ENCODE data around the gene MAGI2.

MAGI2 gene

DNA sequence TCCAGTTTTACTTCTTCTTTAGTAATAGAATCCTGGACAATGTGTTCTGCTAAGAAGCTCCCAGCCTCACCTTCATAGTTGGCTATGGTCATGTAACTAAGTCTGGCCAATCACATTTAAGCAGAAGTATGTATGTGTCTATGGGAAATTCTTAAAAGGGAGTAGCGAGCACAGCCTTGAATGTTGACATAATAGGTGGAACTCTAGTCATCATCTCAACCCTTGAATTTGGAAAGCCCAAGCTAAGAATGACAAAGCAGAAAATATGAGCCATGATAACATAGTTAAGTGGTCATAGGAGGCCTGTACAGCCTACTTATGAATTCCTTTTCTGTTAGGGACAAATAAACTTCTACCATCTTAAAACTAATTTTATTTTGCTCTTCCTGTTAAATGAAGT is 134.1 kb downstream of the MAGI2 start:
- TF ChIP-seq ZNF565 (CRISPR knock-in tag; conservative IDR thresholded peaks at IDR 0.05; ENCODE audit: low read depth) (no peak), ZFP30 (CRISPR knock-in tag; IDR thresholded peaks at IDR 0.05) (no peak), BACH2 (CRISPR knock-in tag; IDR thresholded peaks at IDR 0.05; ENCODE audit: borderline replicate concordance) (no peak), RARB (CRISPR knock-in tag; IDR thresholded peaks at IDR 0.05) (no peak), PPARA (CRISPR knock-in tag; IDR thresholded peaks at IDR 0.05; ENCODE audit: borderline replicate concordance) (no peak), GLIS3 (CRISPR knock-in tag; IDR thresholded peaks at IDR 0.05) (no peak), SNAI2 (CRISPR knock-in tag; IDR thresholded peaks at IDR 0.05) (no peak), ESRRG (CRISPR knock-in tag; IDR thresholded peaks at IDR 0.05) (no peak), OSR1 (CRISPR knock-in tag; IDR thresholded peaks at IDR 0.05) (no peak), CSDC2 (CRISPR knock-in tag; IDR thresholded peaks at IDR 0.05) (no peak), ISL1 (CRISPR knock-in tag; IDR thresholded peaks at IDR 0.05) (no peak)
- TF ChIP-seq, protein P1, sequence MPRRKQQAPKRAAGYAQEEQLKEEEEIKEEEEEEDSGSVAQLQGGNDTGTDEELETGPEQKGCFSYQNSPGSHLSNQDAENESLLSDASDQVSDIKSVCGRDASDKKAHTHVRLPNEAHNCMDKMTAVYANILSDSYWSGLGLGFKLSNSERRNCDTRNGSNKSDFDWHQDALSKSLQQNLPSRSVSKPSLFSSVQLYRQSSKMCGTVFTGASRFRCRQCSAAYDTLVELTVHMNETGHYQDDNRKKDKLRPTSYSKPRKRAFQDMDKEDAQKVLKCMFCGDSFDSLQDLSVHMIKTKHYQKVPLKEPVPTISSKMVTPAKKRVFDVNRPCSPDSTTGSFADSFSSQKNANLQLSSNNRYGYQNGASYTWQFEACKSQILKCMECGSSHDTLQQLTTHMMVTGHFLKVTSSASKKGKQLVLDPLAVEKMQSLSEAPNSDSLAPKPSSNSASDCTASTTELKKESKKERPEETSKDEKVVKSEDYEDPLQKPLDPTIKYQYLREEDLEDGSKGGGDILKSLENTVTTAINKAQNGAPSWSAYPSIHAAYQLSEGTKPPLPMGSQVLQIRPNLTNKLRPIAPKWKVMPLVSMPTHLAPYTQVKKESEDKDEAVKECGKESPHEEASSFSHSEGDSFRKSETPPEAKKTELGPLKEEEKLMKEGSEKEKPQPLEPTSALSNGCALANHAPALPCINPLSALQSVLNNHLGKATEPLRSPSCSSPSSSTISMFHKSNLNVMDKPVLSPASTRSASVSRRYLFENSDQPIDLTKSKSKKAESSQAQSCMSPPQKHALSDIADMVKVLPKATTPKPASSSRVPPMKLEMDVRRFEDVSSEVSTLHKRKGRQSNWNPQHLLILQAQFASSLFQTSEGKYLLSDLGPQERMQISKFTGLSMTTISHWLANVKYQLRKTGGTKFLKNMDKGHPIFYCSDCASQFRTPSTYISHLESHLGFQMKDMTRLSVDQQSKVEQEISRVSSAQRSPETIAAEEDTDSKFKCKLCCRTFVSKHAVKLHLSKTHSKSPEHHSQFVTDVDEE (CRISPR knock-in tag; IDR thresholded peaks at IDR 0.05) = no peak
- TF ChIP-seq, protein P2, sequence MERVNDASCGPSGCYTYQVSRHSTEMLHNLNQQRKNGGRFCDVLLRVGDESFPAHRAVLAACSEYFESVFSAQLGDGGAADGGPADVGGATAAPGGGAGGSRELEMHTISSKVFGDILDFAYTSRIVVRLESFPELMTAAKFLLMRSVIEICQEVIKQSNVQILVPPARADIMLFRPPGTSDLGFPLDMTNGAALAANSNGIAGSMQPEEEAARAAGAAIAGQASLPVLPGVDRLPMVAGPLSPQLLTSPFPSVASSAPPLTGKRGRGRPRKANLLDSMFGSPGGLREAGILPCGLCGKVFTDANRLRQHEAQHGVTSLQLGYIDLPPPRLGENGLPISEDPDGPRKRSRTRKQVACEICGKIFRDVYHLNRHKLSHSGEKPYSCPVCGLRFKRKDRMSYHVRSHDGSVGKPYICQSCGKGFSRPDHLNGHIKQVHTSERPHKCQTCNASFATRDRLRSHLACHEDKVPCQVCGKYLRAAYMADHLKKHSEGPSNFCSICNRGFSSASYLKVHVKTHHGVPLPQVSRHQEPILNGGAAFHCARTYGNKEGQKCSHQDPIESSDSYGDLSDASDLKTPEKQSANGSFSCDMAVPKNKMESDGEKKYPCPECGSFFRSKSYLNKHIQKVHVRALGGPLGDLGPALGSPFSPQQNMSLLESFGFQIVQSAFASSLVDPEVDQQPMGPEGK (CRISPR knock-in tag; IDR thresholded peaks at IDR 0.05; ENCODE audit: borderline replicate concordance) = no peak
- TF ChIP-seq, protein P3, sequence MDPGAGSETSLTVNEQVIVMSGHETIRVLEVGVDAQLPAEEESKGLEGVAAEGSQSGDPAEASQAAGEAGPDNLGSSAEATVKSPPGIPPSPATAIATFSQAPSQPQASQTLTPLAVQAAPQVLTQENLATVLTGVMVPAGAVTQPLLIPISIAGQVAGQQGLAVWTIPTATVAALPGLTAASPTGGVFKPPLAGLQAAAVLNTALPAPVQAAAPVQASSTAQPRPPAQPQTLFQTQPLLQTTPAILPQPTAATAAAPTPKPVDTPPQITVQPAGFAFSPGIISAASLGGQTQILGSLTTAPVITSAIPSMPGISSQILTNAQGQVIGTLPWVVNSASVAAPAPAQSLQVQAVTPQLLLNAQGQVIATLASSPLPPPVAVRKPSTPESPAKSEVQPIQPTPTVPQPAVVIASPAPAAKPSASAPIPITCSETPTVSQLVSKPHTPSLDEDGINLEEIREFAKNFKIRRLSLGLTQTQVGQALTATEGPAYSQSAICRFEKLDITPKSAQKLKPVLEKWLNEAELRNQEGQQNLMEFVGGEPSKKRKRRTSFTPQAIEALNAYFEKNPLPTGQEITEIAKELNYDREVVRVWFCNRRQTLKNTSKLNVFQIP (CRISPR knock-in tag; IDR thresholded peaks at IDR 0.05; ENCODE audit: borderline replicate concordance, low read depth) = no peak
- TF ChIP-seq, protein P4, sequence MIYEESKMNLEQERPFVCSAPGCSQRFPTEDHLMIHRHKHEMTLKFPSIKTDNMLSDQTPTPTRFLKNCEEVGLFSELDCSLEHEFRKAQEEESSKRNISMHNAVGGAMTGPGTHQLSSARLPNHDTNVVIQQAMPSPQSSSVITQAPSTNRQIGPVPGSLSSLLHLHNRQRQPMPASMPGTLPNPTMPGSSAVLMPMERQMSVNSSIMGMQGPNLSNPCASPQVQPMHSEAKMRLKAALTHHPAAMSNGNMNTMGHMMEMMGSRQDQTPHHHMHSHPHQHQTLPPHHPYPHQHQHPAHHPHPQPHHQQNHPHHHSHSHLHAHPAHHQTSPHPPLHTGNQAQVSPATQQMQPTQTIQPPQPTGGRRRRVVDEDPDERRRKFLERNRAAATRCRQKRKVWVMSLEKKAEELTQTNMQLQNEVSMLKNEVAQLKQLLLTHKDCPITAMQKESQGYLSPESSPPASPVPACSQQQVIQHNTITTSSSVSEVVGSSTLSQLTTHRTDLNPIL (CRISPR knock-in tag; IDR thresholded peaks at IDR 0.05; ENCODE audit: low read depth) = no peak
- TF ChIP-seq, protein P5, sequence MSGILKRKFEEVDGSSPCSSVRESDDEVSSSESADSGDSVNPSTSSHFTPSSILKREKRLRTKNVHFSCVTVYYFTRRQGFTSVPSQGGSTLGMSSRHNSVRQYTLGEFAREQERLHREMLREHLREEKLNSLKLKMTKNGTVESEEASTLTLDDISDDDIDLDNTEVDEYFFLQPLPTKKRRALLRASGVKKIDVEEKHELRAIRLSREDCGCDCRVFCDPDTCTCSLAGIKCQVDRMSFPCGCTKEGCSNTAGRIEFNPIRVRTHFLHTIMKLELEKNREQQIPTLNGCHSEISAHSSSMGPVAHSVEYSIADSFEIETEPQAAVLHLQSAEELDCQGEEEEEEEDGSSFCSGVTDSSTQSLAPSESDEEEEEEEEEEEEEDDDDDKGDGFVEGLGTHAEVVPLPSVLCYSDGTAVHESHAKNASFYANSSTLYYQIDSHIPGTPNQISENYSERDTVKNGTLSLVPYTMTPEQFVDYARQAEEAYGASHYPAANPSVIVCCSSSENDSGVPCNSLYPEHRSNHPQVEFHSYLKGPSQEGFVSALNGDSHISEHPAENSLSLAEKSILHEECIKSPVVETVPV (CRISPR knock-in tag; IDR thresholded peaks at IDR 0.05) = no peak
- ATAC-seq = no peak

DNA sequence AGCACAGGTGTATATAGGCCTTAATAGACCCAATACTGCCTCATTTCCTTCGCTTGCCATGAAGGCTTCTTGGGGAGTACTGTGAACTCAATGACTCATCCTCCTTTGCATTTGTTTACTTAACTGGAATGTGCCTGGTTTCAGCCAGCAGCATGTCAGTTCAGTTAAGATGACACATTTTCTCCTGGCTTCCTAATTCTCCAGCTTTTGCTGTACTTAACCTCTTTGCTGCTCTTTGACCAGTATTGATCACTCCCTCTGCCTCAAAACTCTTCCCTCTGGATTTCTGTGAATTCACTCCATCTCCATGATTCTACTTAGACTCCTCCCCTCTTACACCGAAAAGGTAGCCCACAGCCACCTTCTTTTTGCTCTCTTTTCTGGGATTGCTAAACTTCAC is 135.7 kb downstream of the MAGI2 start:
- TF ChIP-seq GLIS3 (CRISPR knock-in tag; IDR thresholded peaks at IDR 0.05) (no peak), ISL1 (CRISPR knock-in tag; IDR thresholded peaks at IDR 0.05) (peak; percentile 29; the same call in 1 of the 2 replicates), ZFP3 (CRISPR knock-in tag; IDR thresholded peaks at IDR 0.05) (no peak), ZNF565 (CRISPR knock-in tag; conservative IDR thresholded peaks at IDR 0.05; ENCODE audit: low read depth) (no peak)
- ATAC-seq = peak; percentile 99

DNA sequence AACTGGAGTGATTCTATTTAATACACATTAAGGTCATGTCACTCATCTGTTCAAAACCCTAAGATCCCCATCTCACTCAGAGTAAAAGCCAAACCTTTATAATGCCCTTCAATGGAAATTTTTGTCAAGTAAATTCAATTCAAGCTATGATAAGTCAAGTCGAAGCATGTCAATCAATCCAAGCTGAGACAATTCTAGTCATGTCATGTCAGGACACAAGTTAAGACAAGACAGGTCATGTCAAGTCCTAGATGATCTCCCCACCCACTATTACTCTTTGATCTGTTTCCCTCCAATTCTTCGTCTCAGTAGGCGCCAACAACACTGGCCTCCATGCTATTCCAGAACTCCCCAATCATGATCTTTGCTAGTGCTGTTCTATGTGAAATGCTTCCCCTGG is 141.4 kb downstream of the MAGI2 start:
- TF ChIP-seq OSR1 (CRISPR knock-in tag; IDR thresholded peaks at IDR 0.05) = no peak
- TF ChIP-seq ZNF70 (CRISPR knock-in tag; IDR thresholded peaks at IDR 0.05) = no peak
- no peak for TF ChIP-seq RARB (CRISPR knock-in tag; IDR thresholded peaks at IDR 0.05)
- TF ChIP-seq ZFP3 (CRISPR knock-in tag; IDR thresholded peaks at IDR 0.05) = no peak
- no peak for TF ChIP-seq TOX (CRISPR knock-in tag; IDR thresholded peaks at IDR 0.05; ENCODE audit: borderline replicate concordance)
- TF ChIP-seq, protein P2 (CRISPR knock-in tag; IDR thresholded peaks at IDR 0.05; ENCODE audit: borderline replicate concordance) = no peak
- TF ChIP-seq, protein P3 (CRISPR knock-in tag; IDR thresholded peaks at IDR 0.05; ENCODE audit: borderline replicate concordance, low read depth) = no peak
- TF ChIP-seq CSDC2 (CRISPR knock-in tag; IDR thresholded peaks at IDR 0.05) = no peak
- TF ChIP-seq ZFP30 (CRISPR knock-in tag; IDR thresholded peaks at IDR 0.05) = no peak
- TF ChIP-seq GLIS3 (CRISPR knock-in tag; IDR thresholded peaks at IDR 0.05) = no peak
- TF ChIP-seq ARNTL (CRISPR knock-in tag; IDR thresholded peaks at IDR 0.05; ENCODE audit: borderline replicate concordance, low read depth) = no peak
- TF ChIP-seq ISL1 (CRISPR knock-in tag; IDR thresholded peaks at IDR 0.05) = no peak
- TF ChIP-seq TCF4 (CRISPR knock-in tag; IDR thresholded peaks at IDR 0.05; ENCODE audit: borderline replicate concordance) = no peak
- no peak for TF ChIP-seq ZNF565 (CRISPR knock-in tag; conservative IDR thresholded peaks at IDR 0.05; ENCODE audit: low read depth)
- TF ChIP-seq PPARA (CRISPR knock-in tag; IDR thresholded peaks at IDR 0.05; ENCODE audit: borderline replicate concordance) = no peak
- ATAC-seq = no peak

Data from SK-N-SH treated with all-trans-retinoic acid at 6 μM for 48 hours (cell line).